HG02840 (cell line): ENCODE data around the gene WFDC2.
A peak's percentile ranks its signal among the peaks of the same experiment; 100 is the strongest.

ENCODE experiments used
- ATAC-seq: cut with Tn5 transposase; IDR thresholded peaks from one replicate; pipeline ENCODE4 v1.9.1; 2021; ENCODE audit warnings: mild to moderate bottlenecking, moderate library complexity, moderate number of reproducible peaks; ENCODE audit not compliant: unreplicated experiment, low FRiP score

WFDC2 gene

DNA sequence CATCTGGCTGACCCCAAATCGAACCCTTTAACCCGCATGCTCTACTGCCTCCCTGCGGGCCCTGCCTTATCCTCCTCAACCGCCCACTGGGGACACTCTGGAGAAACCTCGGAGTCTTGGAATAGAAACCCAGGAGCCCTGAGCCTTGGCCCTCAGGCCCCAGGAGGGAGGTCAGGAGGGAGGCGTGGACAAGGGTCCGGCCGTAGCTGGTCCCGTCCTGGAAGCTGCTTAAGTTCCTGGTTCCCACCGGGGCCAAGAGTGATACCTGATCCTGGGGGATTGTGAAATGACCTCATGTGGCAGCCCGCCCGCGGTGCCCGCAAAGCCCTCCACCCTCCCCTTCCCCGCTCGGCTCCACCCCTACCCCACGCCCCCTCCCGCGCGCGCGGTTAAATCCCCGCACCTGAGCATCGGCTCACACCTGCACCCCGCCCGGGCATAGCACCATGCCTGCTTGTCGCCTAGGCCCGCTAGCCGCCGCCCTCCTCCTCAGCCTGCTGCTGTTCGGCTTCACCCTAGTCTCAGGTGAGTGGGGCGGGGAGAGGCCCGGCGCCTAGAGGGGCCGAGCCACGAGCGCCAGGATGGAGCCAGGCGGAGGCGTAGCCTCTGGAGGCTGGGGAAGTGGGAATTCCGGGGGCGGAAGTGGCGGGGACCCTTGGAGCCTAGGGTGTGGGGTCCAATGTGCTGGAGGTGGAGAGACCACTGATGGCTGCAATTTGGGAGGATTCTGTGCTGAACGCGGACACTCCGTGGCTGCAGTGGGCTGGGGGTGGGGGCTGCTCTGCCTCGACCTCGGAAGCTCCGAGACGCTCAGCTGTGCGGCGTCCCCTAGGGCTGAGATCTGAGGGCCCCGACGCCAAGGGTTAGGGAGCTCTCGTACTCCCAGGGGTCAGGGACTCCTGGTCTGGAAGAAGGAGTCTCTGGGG is at the start of gene WFDC2:
Gene WFDC2 (plus strand): TSS at position 418 of the 926 bp plus-strand sequence. CDS start 29 bp downstream, at position 447.
- ATAC-seq: no peak

- ATAC-seq: no peak
Measured at GRCh38 chr20:45420125-45420524, 49.4 kb upstream of the WFDC2 start.

GRCh38 chr20:45423700-45424099 is 45.9 kb upstream of the WFDC2 start:
- no peak for ATAC-seq

DNA sequence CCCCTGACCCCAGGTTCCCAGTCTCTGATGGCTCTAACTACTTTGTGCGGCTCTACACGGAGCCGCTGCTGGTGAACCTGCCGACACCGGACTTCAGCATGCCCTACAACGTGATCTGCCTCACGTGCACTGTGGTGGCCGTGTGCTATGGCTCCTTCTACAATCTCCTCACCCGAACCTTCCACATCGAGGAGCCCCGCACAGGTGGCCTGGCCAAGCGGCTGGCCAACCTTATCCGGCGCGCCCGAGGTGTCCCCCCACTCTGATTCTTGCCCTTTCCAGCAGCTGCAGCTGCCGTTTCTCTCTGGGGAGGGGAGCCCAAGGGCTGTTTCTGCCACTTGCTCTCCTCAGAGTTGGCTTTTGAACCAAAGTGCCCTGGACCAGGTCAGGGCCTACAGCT is 44.0 kb upstream of the WFDC2 start:
- no peak for ATAC-seq

DNA sequence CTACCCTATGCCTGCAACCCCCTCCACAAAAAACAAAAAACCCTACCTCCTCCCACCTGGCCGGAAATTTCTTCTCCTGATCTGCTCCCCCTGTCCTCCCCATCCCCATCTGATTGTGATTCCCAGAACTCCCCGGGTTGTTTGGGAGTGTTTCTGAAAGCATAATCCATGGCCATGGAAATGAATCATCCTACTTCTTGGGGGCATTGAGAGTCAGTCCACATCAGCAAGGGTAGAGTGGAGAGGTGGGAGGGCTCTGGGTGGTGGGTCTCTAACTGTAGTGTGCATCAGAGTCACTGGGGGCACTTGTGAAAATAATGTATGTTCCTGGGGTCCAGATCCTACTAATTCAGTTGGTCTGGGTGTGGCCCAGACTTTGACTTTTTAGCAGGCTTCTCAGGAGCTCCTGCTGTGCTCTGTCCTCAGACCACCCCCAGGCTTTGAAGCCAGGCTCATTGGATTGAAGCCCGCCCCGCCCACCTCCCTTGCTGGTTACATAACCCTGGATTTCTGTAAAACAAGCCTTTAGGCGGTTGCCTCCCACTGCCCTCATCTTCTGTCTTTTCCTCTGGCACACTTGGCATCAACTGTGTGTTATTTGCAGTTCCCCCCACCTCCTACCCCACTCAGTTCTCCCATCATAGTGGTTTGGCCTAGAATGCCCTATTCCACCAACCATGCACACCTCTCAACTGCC is 43.1 kb upstream of the WFDC2 start:
- ATAC-seq: no peak

GRCh38 chr20:45427236-45428149 is 42.1 kb upstream of the WFDC2 start:
- no peak for ATAC-seq

DNA sequence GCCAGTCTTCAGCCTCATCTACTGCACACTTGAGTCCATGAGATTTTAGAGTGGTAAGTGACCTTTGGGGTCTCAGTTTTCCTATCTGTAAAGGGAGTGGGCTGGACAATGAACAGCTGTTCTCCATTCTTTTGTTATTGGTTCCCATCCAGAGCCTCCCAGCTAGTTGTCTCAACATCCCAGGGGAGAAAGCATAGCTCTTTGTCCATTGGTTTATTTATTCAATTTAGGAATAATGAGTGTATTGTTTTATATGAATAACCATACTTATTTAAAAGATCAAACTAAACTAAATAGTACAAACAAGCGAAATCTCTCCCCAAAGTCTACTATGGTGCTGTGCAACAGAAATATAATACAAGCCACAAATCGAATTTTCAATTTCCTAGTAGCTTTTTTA is 39.9 kb upstream of the WFDC2 start:
- ATAC-seq: no peak

DNA sequence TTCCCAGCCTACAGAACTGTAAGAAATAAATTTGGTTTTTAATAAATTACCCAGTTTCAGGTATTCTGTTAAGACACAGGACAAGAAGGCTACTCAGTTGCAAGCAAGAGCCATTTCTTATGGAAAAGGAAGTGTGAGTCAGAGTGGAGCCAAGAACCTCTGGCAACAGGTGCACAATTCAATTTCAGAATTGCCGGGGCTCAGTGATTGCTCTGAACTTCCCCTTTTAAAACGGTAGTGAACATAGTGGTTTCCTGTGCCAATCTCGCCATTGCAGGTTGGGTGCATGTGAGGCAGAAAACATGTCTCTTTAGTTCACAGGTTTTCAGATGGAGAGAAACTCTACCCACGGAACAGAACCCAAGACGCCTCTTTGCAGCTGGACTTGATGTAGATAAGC is 37.3 kb upstream of the WFDC2 start:
- ATAC-seq: no peak

- no peak for ATAC-seq
Measured at GRCh38 chr20:45433316-45433715, 36.2 kb upstream of the WFDC2 start.

DNA sequence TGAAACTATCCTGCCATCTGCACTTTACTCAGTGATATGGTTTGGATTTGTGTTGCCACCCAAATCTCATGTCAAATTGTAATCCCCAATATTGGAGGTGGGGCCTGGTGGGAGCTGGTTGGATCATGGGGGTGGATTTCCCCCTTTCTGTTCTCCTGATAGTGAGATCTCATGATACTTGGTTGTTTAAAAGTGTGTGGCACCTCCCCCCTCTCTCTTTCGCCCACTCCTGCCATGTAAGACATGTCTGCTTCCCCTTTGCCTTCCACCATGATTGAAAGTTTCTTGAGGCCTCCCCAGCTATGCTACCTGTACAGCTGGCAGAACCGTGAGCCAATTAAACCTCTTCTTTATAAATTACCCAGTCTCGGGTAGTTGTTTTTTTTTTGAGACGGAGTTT is 35.6 kb upstream of the WFDC2 start:
- ATAC-seq: no peak

DNA sequence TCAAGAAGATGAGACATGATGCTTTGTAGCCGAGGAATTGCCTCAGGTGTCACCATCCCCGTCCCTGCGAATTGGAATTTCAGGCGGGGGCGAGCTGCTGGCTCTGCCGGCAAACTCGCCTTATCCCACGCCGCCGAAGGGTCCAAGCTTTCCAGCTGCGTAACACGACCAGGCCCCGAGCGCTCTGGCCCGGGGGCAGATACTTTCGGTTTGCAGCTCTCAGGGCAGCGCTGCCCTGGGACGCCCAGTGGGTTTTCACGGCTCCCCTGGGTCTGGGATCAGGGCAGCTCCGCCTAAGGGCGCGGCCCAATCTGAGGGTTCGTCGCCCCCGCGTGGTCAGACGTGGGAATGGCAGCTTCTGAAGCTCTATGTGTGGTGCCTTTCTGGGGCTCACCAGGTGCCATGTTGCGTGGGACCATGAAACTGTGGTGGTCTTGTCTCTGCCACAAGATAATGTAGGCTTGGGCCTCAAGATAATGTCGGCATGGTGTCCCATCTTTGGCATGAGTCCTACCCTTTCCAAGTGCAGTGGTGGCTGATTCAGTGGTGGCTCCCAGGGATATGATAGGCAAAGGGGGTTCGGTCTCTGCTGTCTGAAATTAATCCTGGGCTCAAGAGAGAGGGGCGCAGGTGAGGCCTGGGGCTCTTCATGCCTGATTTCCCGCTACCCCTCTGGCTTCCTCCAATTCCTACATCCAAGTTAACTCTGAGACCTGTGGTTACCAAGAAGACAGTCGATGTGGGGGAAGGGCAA is 32.6 kb upstream of the WFDC2 start:
- ATAC-seq: peak; percentile 86

DNA sequence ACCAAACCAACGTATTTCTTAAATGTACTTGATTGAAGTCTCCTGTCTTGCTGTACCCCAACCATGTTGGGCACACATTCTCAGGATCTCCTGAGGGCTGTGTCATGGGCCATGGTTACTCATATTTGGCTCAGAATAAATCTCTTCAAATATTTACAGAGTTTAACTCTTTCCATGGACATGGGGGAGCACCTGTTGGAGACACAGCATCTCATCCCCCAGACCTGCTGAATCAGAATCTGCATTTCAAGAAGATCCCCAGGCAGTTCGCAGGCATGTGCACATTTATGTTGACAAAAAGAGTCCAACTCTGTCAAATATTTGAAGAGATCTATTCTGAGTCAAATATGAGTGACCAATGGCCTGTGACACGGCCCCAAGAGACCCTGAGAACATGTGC is 29.1 kb upstream of the WFDC2 start:
- ATAC-seq: no peak

GRCh38 chr20:45440891-45441685 is 28.5 kb upstream of the WFDC2 start:
- no peak for ATAC-seq

GRCh38 chr20:45441746-45442145 is 27.8 kb upstream of the WFDC2 start:
- ATAC-seq: no peak

DNA sequence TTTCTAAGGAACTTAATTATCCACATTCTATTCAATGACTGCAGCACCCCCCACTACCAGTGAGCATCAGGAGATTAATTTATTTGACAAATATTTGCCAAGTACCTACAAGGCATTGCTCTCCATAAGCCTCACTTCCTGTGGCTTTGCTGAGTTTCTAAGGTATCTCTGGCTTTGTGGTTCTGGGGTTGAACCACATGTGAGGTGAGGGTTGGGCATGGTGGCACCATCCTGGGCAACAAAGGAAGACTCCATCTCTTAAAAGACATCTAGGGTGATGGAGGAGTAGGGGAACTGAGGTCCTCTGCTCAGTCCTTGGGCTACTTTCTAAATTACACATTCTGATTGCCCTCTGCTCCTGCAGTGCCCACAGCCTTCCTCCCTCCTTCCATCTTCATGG is 25.5 kb upstream of the WFDC2 start:
- no peak for ATAC-seq

DNA sequence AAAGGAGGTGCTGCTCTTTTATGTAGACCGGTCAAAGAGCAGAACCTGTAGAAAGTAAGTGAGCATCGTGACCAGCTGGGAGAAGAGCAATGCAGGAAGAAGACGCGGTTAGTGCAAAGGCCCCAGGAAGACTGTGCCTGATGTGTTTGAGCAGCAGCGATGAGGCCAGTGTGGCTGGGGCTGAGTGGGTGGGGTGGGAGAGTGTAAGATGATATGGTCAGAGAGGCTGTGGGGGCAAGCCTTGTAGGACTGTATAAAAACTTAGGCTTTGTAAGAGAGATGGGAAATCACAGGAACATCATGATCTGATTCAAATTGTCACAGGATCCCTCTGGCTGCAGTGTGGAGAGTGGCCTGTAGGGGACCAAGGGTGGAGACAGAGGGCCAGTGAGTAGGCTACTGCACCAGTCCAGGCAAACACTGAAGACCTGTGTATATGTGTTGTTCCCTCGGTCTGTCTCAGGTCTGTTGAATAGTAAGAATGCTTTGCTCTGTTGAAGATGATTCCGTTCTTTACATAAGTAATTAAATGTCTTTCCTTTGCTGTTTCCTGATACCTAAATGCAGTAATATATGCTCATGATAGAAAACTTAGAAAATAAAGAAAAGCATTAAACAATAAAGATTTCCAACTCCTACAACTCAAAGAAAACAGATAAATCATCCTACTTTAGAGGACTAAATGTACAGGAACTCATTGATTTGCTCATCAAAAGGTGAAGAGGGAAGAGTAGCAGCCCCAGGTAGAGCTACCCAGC is 23.6 kb upstream of the WFDC2 start:
- ATAC-seq: no peak

DNA sequence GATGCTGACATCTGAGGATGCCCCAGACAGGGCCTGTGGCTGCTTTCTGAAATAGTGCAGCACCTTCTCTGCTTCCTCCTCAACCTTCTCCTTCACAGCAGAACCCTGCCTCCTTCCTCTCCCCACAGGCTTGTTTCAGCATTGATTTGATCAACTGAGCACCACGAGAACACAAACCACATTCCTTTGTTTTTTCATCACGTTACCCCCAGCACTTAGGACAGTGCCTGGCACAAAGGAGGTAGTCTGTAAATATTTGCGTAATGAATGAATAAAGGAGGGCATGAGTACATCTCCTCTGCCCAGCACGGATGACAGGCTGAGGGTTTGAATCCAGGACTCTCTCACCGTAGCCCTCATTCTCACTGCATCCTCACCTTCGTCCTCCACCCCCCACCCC is 21.3 kb upstream of the WFDC2 start:
- ATAC-seq: no peak

DNA sequence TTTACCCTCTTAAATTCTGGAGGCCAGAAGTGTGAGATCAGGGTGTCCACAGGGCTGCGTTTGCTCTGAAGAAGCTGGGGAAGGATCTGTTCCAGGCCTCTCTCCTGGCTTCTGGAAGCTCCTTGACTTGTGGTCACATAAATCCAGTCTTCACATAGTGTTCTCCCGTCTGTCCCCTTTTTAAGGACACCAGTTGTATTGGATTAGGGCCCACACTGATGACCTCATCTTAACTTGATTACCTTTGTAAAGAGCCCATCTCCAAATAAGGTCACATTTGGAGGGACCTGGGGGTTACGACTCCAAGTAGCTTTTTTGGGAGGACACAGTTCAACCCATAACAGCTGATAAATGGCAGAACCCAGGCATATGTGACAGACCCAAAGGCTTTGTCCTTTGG is 20.0 kb upstream of the WFDC2 start:
- no peak for ATAC-seq
